Neural progenitor cell (in vitro differentiated cells): ENCODE data around the gene ELANE.

Experiments
- EZH2phosphoT487 ChIP-seq: fragments of 200-600 bp; sonication (generic); IDR thresholded peaks from 2 replicates; pipeline ENCODE4 v1.6.1; 2017; ENCODE audit warnings: antibody characterized with exemption
- TF ChIP-seq, protein P1 (sequence below): fragments of 200-600 bp; sonication (generic); IDR thresholded peaks from 2 replicates; pipeline ENCODE4 v1.5.1; 2017; ENCODE audit warnings: antibody characterized with exemption, mild to moderate bottlenecking

DNA sequence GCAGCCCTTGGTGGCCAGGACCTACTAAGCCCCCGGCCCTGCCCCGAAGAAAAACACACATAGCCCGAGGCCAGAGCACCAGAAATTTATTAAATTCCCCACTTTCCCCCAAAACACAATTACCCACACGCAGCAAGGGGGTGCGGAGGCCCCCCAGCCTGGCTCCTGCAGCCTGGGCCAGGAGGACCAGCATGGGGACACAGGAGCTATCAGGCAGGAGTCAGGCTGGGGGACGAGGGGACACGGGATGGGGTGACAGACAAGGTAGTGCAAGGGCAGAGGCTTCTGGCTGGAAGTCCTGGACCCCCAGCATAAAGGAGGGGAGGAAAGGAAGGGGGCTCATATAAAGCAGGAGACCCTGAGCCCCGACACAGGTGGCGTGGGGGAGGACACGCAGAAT is 44.3 kb downstream of the ELANE start:
- no peak for TF ChIP-seq EZH2phosphoT487
- TF ChIP-seq, protein P1, sequence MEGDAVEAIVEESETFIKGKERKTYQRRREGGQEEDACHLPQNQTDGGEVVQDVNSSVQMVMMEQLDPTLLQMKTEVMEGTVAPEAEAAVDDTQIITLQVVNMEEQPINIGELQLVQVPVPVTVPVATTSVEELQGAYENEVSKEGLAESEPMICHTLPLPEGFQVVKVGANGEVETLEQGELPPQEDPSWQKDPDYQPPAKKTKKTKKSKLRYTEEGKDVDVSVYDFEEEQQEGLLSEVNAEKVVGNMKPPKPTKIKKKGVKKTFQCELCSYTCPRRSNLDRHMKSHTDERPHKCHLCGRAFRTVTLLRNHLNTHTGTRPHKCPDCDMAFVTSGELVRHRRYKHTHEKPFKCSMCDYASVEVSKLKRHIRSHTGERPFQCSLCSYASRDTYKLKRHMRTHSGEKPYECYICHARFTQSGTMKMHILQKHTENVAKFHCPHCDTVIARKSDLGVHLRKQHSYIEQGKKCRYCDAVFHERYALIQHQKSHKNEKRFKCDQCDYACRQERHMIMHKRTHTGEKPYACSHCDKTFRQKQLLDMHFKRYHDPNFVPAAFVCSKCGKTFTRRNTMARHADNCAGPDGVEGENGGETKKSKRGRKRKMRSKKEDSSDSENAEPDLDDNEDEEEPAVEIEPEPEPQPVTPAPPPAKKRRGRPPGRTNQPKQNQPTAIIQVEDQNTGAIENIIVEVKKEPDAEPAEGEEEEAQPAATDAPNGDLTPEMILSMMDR: no peak
